Bronchial epithelial cell (primary cell): ENCODE data around the gene PPP1R14D. TPM values are rescaled to one million over a fixed set of nuclear protein-coding genes. Genes with fewer than 3 reads are reported as not detected.

Experiments used
- DNase-seq: peaks from one replicate; pipeline ENCODE4 v3.0.0-alpha.2; 2010; ENCODE audit warnings: low read depth
- FAIRE-seq: peaks from 2 replicates; lab custom pipeline; 2011; peaks lifted over from hg19 to GRCh38; lab: Jason Lieb, UNC
- H3K27me3 ChIP-seq: 2 replicates; pipeline ENCODE4 v1.5.1; 2011; ENCODE audit warnings: low read length; ENCODE audit not compliant: control insufficient read depth, insufficient read depth
- H3K36me3 ChIP-seq: 2 replicates; pipeline ENCODE4 v1.5.1; 2011; ENCODE audit warnings: low read length; ENCODE audit not compliant: control insufficient read depth, insufficient read depth
- H3K4me3 ChIP-seq: 2 replicates; pipeline ENCODE4 v1.5.1; 2011; ENCODE audit warnings: mild to moderate bottlenecking, low read depth, low read length, control low read depth
- CTCF ChIP-seq: IDR thresholded peaks from 2 replicates; pipeline ENCODE4 v1.5.1; 2011; ENCODE audit warnings: mild to moderate bottlenecking, moderate library complexity, low read length, control low read depth, inconsistent platforms; ENCODE audit not compliant: insufficient read depth, severe bottlenecking
- total RNA-seq: library from RNA; depleted of rRNA; stranded (reverse); fragments of >200 nt; gene quantifications from 2 replicates; pipeline ENCODE4 v1.2.1, GENCODE V29; 2014

The PPP1R14D gene
- total RNA-seq, 1 donor from 2014 or later = not detected

GRCh38 chr15:40821195-40821594 is 7.3 kb downstream of the PPP1R14D start:
- DNase-seq = no peak
- no peak for TF ChIP-seq CTCF
- no peaks in the 10 kb centered on the region for H3K36me3 ChIP-seq

GRCh38 chr15:40819048-40819447 is 9.5 kb downstream of the PPP1R14D start:
- DNase-seq (no peak), FAIRE-seq (no peak)
- no peak overlapping the region for H3K4me3 ChIP-seq
- TF ChIP-seq CTCF = no peak
- H3K36me3 ChIP-seq = peaks cover under 1% of the 10 kb centered on the region
- H3K27me3 ChIP-seq = no peaks in the 10 kb centered on the region

More at GRCh38 chr15:40821195-40821594, 7.3 kb downstream of the PPP1R14D start:
- no peaks in the 10 kb centered on the region for H3K27me3 ChIP-seq
- no peak overlapping the region for H3K4me3 ChIP-seq
- no peak for FAIRE-seq

- Histone ChIP-seq H3K36me3 (peaks cover 13% of the 10 kb centered on the region), H3K27me3 (no peaks in the 10 kb centered on the region), H3K4me3 (no peak overlapping the region)
- FAIRE-seq (no peak), DNase-seq (no peak)
- TF ChIP-seq CTCF = no peak
Measured at GRCh38 chr15:40815042-40815698, 13.3 kb downstream of the PPP1R14D start.

- no peaks in the 10 kb centered on the region for H3K27me3 ChIP-seq
- DNase-seq (no peak), FAIRE-seq (no peak)
- H3K4me3 ChIP-seq = no peak overlapping the region
- H3K36me3 ChIP-seq = peaks cover 13% of the 10 kb centered on the region
- no peak for TF ChIP-seq CTCF
Measured at GRCh38 chr15:40812721-40813425, 15.6 kb downstream of the PPP1R14D start.

GRCh38 chr15:40808861-40809450 is 19.6 kb downstream of the PPP1R14D start:
- Histone ChIP-seq H3K27me3 (no peaks in the 10 kb centered on the region), H3K36me3 (peaks cover 11% of the 10 kb centered on the region), H3K4me3 (no peak overlapping the region)
- DNase-seq (no peak), FAIRE-seq (no peak)
- no peak for TF ChIP-seq CTCF
